H1 (cell line): ENCODE data around the gene FLT4. TPM values are rescaled to one million over a fixed set of nuclear protein-coding genes. Genes with fewer than 3 reads are reported as not detected.
"Not testable (repeated sequence)": the region's sequence is repeated elsewhere in the genome, so short reads cannot be mapped to it uniquely, and the experiment has no call there.

Source experiments
- CTCF ChIA-PET: fragments of 300-600 bp; sonication (Branson Sonifier 250); formaldehyde crosslinking; loops from one replicate; lab custom pipeline; 2021; ENCODE audit not compliant: partially characterized antibody; lab: Charles Lee
- POLR2A ChIA-PET: fragments of 300-600 bp; sonication (Branson Sonifier 250); formaldehyde crosslinking; loops from one replicate; lab custom pipeline; 2021; ENCODE audit warnings: inconsistent platforms; ENCODE audit not compliant: partially characterized antibody; lab: Charles Lee
- DNase-seq, 2 experiments: peaks; one replicate each; pipeline versions ENCODE4 v3.0.0 to v3.0.0-alpha.2; 2010 to 2022; ENCODE audit warnings: low spot score in 2 of 2, low read depth in 1 of 2, mixed read lengths in 1 of 2
- FAIRE-seq: peaks from 2 replicates; lab custom pipeline; 2011; peaks lifted over from hg19 to GRCh38; lab: Jason Lieb, UNC
- H2AFZ ChIP-seq: 2 replicates; pipeline ENCODE4 v1.8.1; 2012; ENCODE audit warnings: low read length, inconsistent platforms
- H2AK5ac ChIP-seq: 2 replicates; pipeline ENCODE4 v1.6.1; 2013; ENCODE audit warnings: low read depth, low read length
- H2BK120ac ChIP-seq: replicated peaks from 2 replicates; pipeline ENCODE3; 2013; ENCODE audit warnings: low read depth, low read length, inconsistent platforms
- H2BK12ac ChIP-seq: 2 replicates; pipeline ENCODE4 v1.6.1; 2013; ENCODE audit warnings: low read depth, low read length
- H2BK15ac ChIP-seq: 2 replicates; pipeline ENCODE4 v1.6.1; 2013; ENCODE audit warnings: low read length
- H2BK20ac ChIP-seq: 2 replicates; pipeline ENCODE4 v1.6.1; 2013; ENCODE audit warnings: low read length
- H2BK5ac ChIP-seq: 2 replicates; pipeline ENCODE4 v1.6.1; 2013; ENCODE audit warnings: low read depth, low read length
- H3K14ac ChIP-seq: 2 replicates; pipeline ENCODE4 v1.6.1; 2013; ENCODE audit warnings: inconsistent platforms; ENCODE audit not compliant: insufficient read length
- H3K18ac ChIP-seq: 2 replicates; pipeline ENCODE4 v1.6.1; 2013; ENCODE audit warnings: low read length; ENCODE audit errors: extremely low read depth
- H3K23ac ChIP-seq: 2 replicates; pipeline ENCODE4 v1.6.1; 2013; ENCODE audit warnings: inconsistent platforms; ENCODE audit not compliant: insufficient read length
- H3K23me2 ChIP-seq: 2 replicates; pipeline ENCODE4 v1.6.1; 2013; ENCODE audit warnings: low read depth, low read length
- H3K27ac ChIP-seq: 2 replicates; pipeline ENCODE4 v1.6.1; 2011; ENCODE audit warnings: low read depth, low read length, inconsistent platforms
- H3K27me3 ChIP-seq, 4 experiments: replicated peaks in 1 of 4; 1 replicate in 1 of 4; 2 replicates in 3 of 4; pipeline versions ENCODE4 v1.6.1 to v1.8.1; 2011 to 2013; ENCODE audit warnings: low read length in 3 of 4, mild to moderate bottlenecking in 3 of 4, inconsistent platforms in 2 of 4, mixed read lengths in 2 of 4, moderate library complexity in 1 of 4; ENCODE audit not compliant: control insufficient read depth in 3 of 4, insufficient read depth in 3 of 4; ENCODE audit errors: extremely low read depth in 1 of 4
- H3K36me3 ChIP-seq, 4 experiments: 2 replicates each; pipeline versions ENCODE4 v1.6.1 to v1.8.1; 2011 to 2013; ENCODE audit warnings: mild to moderate bottlenecking in 4 of 4, low read length in 3 of 4, moderate library complexity in 2 of 4, control low read depth in 1 of 4, inconsistent platforms in 1 of 4; ENCODE audit not compliant: insufficient read depth in 4 of 4, control insufficient read depth in 2 of 4
- H3K4ac ChIP-seq: replicated peaks from 2 replicates; pipeline ENCODE3; 2013; ENCODE audit warnings: low read length, low read depth, mixed read lengths, inconsistent platforms; ENCODE audit not compliant: insufficient read length
- H3K4me1 ChIP-seq, 4 experiments: replicated peaks in 1 of 4; 1 replicate in 1 of 4; 2 replicates in 3 of 4; pipeline versions ENCODE4 v1.6.1 to v1.8.1; 2011 to 2013; ENCODE audit warnings: low read length in 3 of 4, inconsistent platforms in 2 of 4, mixed read lengths in 1 of 4; ENCODE audit not compliant: insufficient read depth in 4 of 4, control insufficient read depth in 3 of 4
- H3K4me2 ChIP-seq, 2 experiments: 2 replicates each; pipeline versions ENCODE4 v1.6.1 to v1.8.1; 2011 to 2013; ENCODE audit warnings: low read depth in 2 of 2, low read length in 2 of 2, control low read depth in 1 of 2, inconsistent platforms in 1 of 2, mild to moderate bottlenecking in 1 of 2; ENCODE audit not compliant: insufficient read depth in 1 of 2
- H3K4me3 ChIP-seq, 4 experiments: fragments of 200-600, 300-600 bp in 1 of 4; sonication (generic), shearing (Covaris generic), sonication (Bioruptor Twin) in 1 of 4; 2 replicates each; pipeline versions ENCODE4 v1.5.1 to v1.8.1; 2011 to 2016; ENCODE audit warnings: low read length in 4 of 4, low read depth in 3 of 4, control low read depth in 2 of 4, inconsistent platforms in 2 of 4, mild to moderate bottlenecking in 2 of 4, mixed read lengths in 1 of 4, moderate library complexity in 1 of 4; ENCODE audit not compliant: insufficient read depth in 2 of 4; ENCODE audit errors: extremely low read depth in 1 of 4
- H3K56ac ChIP-seq: replicated peaks from 2 replicates; pipeline ENCODE3; 2013; ENCODE audit warnings: low read depth, mild to moderate bottlenecking, mixed read lengths, low read length, inconsistent platforms; ENCODE audit not compliant: insufficient read length
- H3K79me1 ChIP-seq: 2 replicates; pipeline ENCODE4 v1.6.1; 2013; ENCODE audit warnings: low read depth, low read length, control low read depth
- H3K79me2 ChIP-seq, 2 experiments: 2 replicates each; pipeline versions ENCODE4 v1.6.1 to v1.8.1; 2012 to 2013; ENCODE audit warnings: low read length in 2 of 2, mild to moderate bottlenecking in 2 of 2, inconsistent platforms in 1 of 2; ENCODE audit not compliant: insufficient read depth in 2 of 2, control insufficient read depth in 1 of 2
- H3K9ac ChIP-seq, 4 experiments: replicated peaks in 1 of 4; 1 replicate in 1 of 4; 2 replicates in 3 of 4; pipeline versions ENCODE4 v1.6.1 to v1.8.1; 2011 to 2013; ENCODE audit warnings: low read depth in 3 of 4, low read length in 3 of 4, control low read depth in 2 of 4, mild to moderate bottlenecking in 2 of 4, moderate library complexity in 2 of 4, inconsistent platforms in 1 of 4; ENCODE audit errors: extremely low read depth in 1 of 4
- H3K9me3 ChIP-seq, 2 experiments: 2 replicates each; pipeline versions ENCODE4 v1.6.1 to v1.8.1; 2012 to 2013; ENCODE audit warnings: mild to moderate bottlenecking in 2 of 2, moderate library complexity in 2 of 2, control low read depth in 1 of 2, inconsistent platforms in 1 of 2, low read depth in 1 of 2, low read length in 1 of 2, mixed read lengths in 1 of 2; ENCODE audit not compliant: insufficient read depth in 2 of 2
- H4K20me1 ChIP-seq, 2 experiments: replicated peaks in 1 of 2; 2 replicates each; pipeline versions ENCODE3 to v1.8.1; 2011 to 2013; ENCODE audit warnings: inconsistent platforms in 2 of 2, low read length in 2 of 2, mild to moderate bottlenecking in 1 of 2; ENCODE audit not compliant: insufficient read depth in 2 of 2, control insufficient read depth in 1 of 2
- H4K5ac ChIP-seq: 2 replicates; pipeline ENCODE4 v1.6.1; 2013; ENCODE audit warnings: low read length, low read depth, mixed read lengths, inconsistent platforms; ENCODE audit not compliant: insufficient read length
- H4K8ac ChIP-seq: 2 replicates; pipeline ENCODE4 v1.8.0; 2013; ENCODE audit warnings: mild to moderate bottlenecking, moderate library complexity, low read length, inconsistent platforms; ENCODE audit not compliant: insufficient read depth; ENCODE audit errors: extremely low read depth
- H4K91ac ChIP-seq: replicated peaks from 2 replicates; pipeline ENCODE3; 2013; ENCODE audit warnings: low read length, mixed read lengths, inconsistent platforms; ENCODE audit not compliant: insufficient read length
- WGBS, 2 experiments: shearing (Covaris generic) in 1 of 2; methylation state at CpG; one replicate each; pipeline versions ENCODE4 v1.1.6 to v1.1.7; 2013 to 2015; ENCODE audit warnings: low lambda C conversion rate in 2 of 2, mixed read lengths in 2 of 2, inconsistent platforms in 1 of 2, low coverage in 1 of 2, missing lambda C conversion rate in 1 of 2; ENCODE audit not compliant: insufficient replicate concordance in 2 of 2, insufficient coverage in 1 of 2, insufficient read length in 1 of 2; ENCODE audit errors: extremely low coverage in 1 of 2, missing lambda C conversion rate in 1 of 2; 5-methylcytosine and 5-hydroxymethylcytosine counted together
- polyA plus RNA-seq, 7 experiments: library from polyadenylated mRNA; depleted of rRNA in 3 of 7; stranded (reverse) in 5 of 7; unstranded in 2 of 7; fragments of >200 nt in 5 of 7; fragments of 200-250 nt in 2 of 7; gene quantifications; 1 replicate in 5 of 7; 2 replicates in 1 of 7; 4 replicates in 1 of 7; pipeline versions ENCODE4 v1.2.1 to v1.2.3, GENCODE V29; 2011 to 2013; ENCODE audit warnings: missing spikeins in 2 of 7, mixed read lengths in 2 of 7
- total RNA-seq: library from RNA; stranded (reverse); fragmentation: NEBNext Ultra II Directional; extraction: Animal tissue kit (Norgen Biotek cat#: 25700); gene quantifications from 2 replicates; pipeline ENCODE4 v1.2.1, GENCODE V29; 2021

The FLT4 gene
- total and polyA plus RNA-seq, 2 of the 8 experiments (the other 6 are each of a cell fraction or from before 2014, with no cell fraction given): 6.5 to 7.7 TPM

- H3K79me1 ChIP-seq, H4K20me1 ChIP-seq, DNase-seq, H2BK120ac ChIP-seq, H4K5ac ChIP-seq, H3K4me2 ChIP-seq, FAIRE-seq, H2BK5ac ChIP-seq, POLR2A ChIA-PET, H3K23ac ChIP-seq, H2AK5ac ChIP-seq, H2BK15ac ChIP-seq, H3K27me3 ChIP-seq, H2BK12ac ChIP-seq, H2BK20ac ChIP-seq, H3K27ac ChIP-seq, H3K79me2 ChIP-seq, H3K4ac ChIP-seq, H3K9me3 ChIP-seq, H3K18ac ChIP-seq, H3K23me2 ChIP-seq, H2AFZ ChIP-seq, H3K36me3 ChIP-seq, H4K91ac ChIP-seq, H3K56ac ChIP-seq, H3K14ac ChIP-seq, H3K9ac ChIP-seq, H3K4me1 ChIP-seq, H3K4me3 ChIP-seq, H4K8ac ChIP-seq: not testable (repeated sequence)
- 89% methylated on average over 11 of the region's 12 CpGs; no CpG with 5 or more reads in 1 of the 2 experiments for WGBS, 2 experiments
- CTCF ChIA-PET: interaction anchor here (1.3 kb wide), 1 partner anchor 32 kb away, joined by 4 read pairs; no protein-coding TSS in a partner anchor
Measured at GRCh38 chr5:180686799-180687198, 37.4 kb upstream of the FLT4 start.
